Mesenchymal stem cell (in vitro differentiated cells and primary cell): ENCODE data around the gene RNLS.

Experiments
- DNase-seq: peaks from one replicate; pipeline ENCODE4 v3.0.0-alpha.2; 2013
- H2AFZ ChIP-seq: one replicate; pipeline ENCODE4 v1.6.1; 2013; ENCODE audit warnings: low read depth, mild to moderate bottlenecking, control low read depth, inconsistent platforms, low read length, moderate library complexity
- H2AK5ac ChIP-seq: 2 replicates; pipeline ENCODE4 v1.6.1; 2013; ENCODE audit warnings: low read length, moderate library complexity, mild to moderate bottlenecking, inconsistent platforms; ENCODE audit not compliant: severe bottlenecking
- H2BK120ac ChIP-seq: one replicate; pipeline ENCODE4 v1.6.1; 2013; ENCODE audit warnings: low read depth, mild to moderate bottlenecking, inconsistent platforms, low read length, moderate library complexity
- H2BK12ac ChIP-seq, 2 experiments: one replicate each; pipeline ENCODE4 v1.6.1; 2013; ENCODE audit warnings: inconsistent platforms in 2 of 2, low read length in 2 of 2, mild to moderate bottlenecking in 2 of 2, moderate library complexity in 2 of 2, control low read depth in 1 of 2
- H2BK15ac ChIP-seq: one replicate; pipeline ENCODE4 v1.6.1; 2013; ENCODE audit warnings: mild to moderate bottlenecking, low read depth, inconsistent platforms; ENCODE audit not compliant: poor library complexity, severe bottlenecking
- H2BK5ac ChIP-seq: 2 replicates; pipeline ENCODE4 v1.6.1; 2013; ENCODE audit warnings: low read depth, mild to moderate bottlenecking, low read length, control low read depth, inconsistent platforms; ENCODE audit not compliant: poor library complexity, severe bottlenecking
- H3K14ac ChIP-seq, 2 experiments: one replicate each; pipeline ENCODE4 v1.6.1; 2013; ENCODE audit warnings: inconsistent platforms in 2 of 2, low read length in 2 of 2, control low read depth in 1 of 2, mild to moderate bottlenecking in 1 of 2, moderate library complexity in 1 of 2
- H3K18ac ChIP-seq, 2 experiments: one replicate each; pipeline ENCODE4 v1.6.1; 2013; ENCODE audit warnings: inconsistent platforms in 2 of 2, low read length in 2 of 2, control low read depth in 1 of 2, low read depth in 1 of 2, mild to moderate bottlenecking in 1 of 2
- H3K23ac ChIP-seq, 2 experiments: one replicate each; pipeline ENCODE4 v1.6.1; 2013; ENCODE audit warnings: inconsistent platforms in 2 of 2, low read length in 2 of 2, mild to moderate bottlenecking in 2 of 2, moderate library complexity in 2 of 2, control low read depth in 1 of 2
- H3K27ac ChIP-seq: 2 replicates; pipeline ENCODE4 v1.5.1; 2013; ENCODE audit warnings: mild to moderate bottlenecking, moderate library complexity, low read length, control low read depth, inconsistent platforms; ENCODE audit not compliant: poor library complexity, severe bottlenecking
- H3K27me3 ChIP-seq, 2 experiments: 2 replicates each; pipeline versions ENCODE4 v1.6.1 to v1.7.0; 2013; ENCODE audit warnings: low read length in 2 of 2, mild to moderate bottlenecking in 2 of 2, moderate library complexity in 2 of 2, control low read depth in 1 of 2, inconsistent platforms in 1 of 2; ENCODE audit not compliant: control insufficient read depth in 1 of 2, insufficient read depth in 1 of 2
- H3K36me3 ChIP-seq, 2 experiments: 2 replicates each; pipeline versions ENCODE4 v1.6.1 to v1.7.0; 2013; ENCODE audit warnings: low read length in 2 of 2, control low read depth in 1 of 2, inconsistent platforms in 1 of 2, low read depth in 1 of 2, mild to moderate bottlenecking in 1 of 2; ENCODE audit not compliant: insufficient read depth in 2 of 2, control insufficient read depth in 1 of 2
- H3K4ac ChIP-seq, 2 experiments: one replicate each; pipeline ENCODE4 v1.6.1; 2013; ENCODE audit warnings: inconsistent platforms in 2 of 2, low read length in 2 of 2, mild to moderate bottlenecking in 2 of 2, moderate library complexity in 2 of 2, control low read depth in 1 of 2, low read depth in 1 of 2
- H3K4me1 ChIP-seq: 2 replicates; pipeline ENCODE4 v1.6.1; 2013; ENCODE audit warnings: low read depth, low read length, control low read depth; ENCODE audit not compliant: control insufficient read depth, insufficient read depth
- H3K4me2 ChIP-seq: 2 replicates; pipeline ENCODE4 v1.6.1; 2013; ENCODE audit warnings: low read length, mild to moderate bottlenecking, inconsistent platforms; ENCODE audit not compliant: poor library complexity, severe bottlenecking
- H3K4me3 ChIP-seq, 2 experiments: 2 replicates each; pipeline versions ENCODE4 v1.5.1 to v1.7.0; 2013; ENCODE audit warnings: low read length in 2 of 2, mild to moderate bottlenecking in 2 of 2, control low read depth in 1 of 2, low read depth in 1 of 2; ENCODE audit not compliant: insufficient read depth in 1 of 2
- H3K79me1 ChIP-seq: replicated peaks from 2 replicates; pipeline ENCODE4 v1.6.1; 2013; ENCODE audit warnings: mild to moderate bottlenecking, control low read depth, low read length, inconsistent platforms; ENCODE audit not compliant: poor library complexity, severe bottlenecking
- H3K9ac ChIP-seq: 2 replicates; pipeline ENCODE4 v1.7.0; 2013; ENCODE audit warnings: mild to moderate bottlenecking, low read length, moderate library complexity
- H3K9me3 ChIP-seq: 2 replicates; pipeline ENCODE4 v1.7.0; 2013; ENCODE audit warnings: mild to moderate bottlenecking, low read length; ENCODE audit not compliant: control insufficient read depth
- H4K8ac ChIP-seq: one replicate; pipeline ENCODE4 v1.6.1; 2013; ENCODE audit warnings: inconsistent platforms, mild to moderate bottlenecking, low read length, moderate library complexity
- H4K91ac ChIP-seq: one replicate; pipeline ENCODE4 v1.6.1; 2013; ENCODE audit warnings: mild to moderate bottlenecking, low read length, inconsistent platforms
- WGBS: methylation state at CpG from one replicate; pipeline ENCODE4 v1.1.7; 2013; ENCODE audit warnings: mixed read lengths; 5-methylcytosine and 5-hydroxymethylcytosine counted together

Gene RNLS

DNA sequence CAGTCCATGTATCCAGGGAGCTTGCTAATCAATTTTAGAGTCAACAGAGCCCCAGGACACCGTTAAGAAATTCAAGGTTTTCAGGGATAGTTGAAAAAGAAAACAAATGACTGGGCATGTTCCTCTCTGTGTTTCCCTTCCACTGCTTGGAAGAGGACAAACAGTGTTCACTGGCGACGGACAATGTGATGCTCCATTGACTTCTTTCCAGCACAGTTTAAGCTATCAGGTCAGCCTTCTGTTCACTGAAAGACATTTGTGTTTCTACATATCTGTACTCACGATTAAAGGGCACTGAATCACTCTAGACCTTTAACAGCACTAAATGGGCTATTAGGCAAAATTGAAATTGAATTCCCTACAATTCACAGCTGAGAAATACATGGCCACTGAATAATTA lies 123.6 kb downstream of the RNLS start:
- no peak overlapping the region for H3K18ac ChIP-seq
- no peak for DNase-seq
- no peak overlapping the region for H3K4me2 ChIP-seq
- WGBS: 69% methylated on average over 4 of the region's 4 CpGs
- H3K79me1 ChIP-seq: no peaks in the 10 kb centered on the region
- H3K14ac ChIP-seq: no peak overlapping the region
- H3K27me3 ChIP-seq: no peaks in the 10 kb centered on the region
- H3K4ac ChIP-seq: no peak overlapping the region
- no peak overlapping the region for H4K91ac ChIP-seq
- no peak overlapping the region for H2BK12ac ChIP-seq
- H3K4me3 ChIP-seq: no peak overlapping the region
- H3K23ac ChIP-seq: no peak overlapping the region
- H3K9ac ChIP-seq: no peak overlapping the region
- no peak overlapping the region for H2AFZ ChIP-seq
- no peak overlapping the region for H3K27ac ChIP-seq
- H3K36me3 ChIP-seq: no peaks in the 10 kb centered on the region
- no peaks in the 10 kb centered on the region for H3K9me3 ChIP-seq
- no peak overlapping the region for H2BK5ac ChIP-seq
- no peak overlapping the region for H4K8ac ChIP-seq
- no peak overlapping the region for H2BK15ac ChIP-seq
- no peak overlapping the region for H2BK120ac ChIP-seq
- H2AK5ac ChIP-seq: no peak overlapping the region
- H3K4me1 ChIP-seq: no peaks in the 10 kb centered on the region

DNA sequence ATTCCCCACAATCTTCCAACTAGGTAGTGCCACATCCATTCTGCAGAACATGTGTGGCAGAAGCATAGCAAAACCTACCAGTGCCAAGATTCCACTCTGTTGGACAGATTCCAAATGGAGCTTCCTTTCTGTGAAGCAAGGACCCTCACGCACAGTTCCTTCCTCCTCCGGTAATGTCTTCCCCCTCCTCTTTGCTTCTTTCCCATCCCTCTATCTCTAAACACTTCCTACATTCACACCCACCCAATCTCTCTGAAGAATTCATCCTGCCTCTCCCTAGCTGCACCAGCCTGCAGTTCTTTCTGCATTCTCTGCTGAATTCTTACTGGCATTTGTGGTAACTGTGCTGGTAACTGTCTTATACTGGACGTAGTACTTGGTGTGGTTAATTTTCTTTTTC lies 124.9 kb downstream of the RNLS start:
- no peak overlapping the region for H2AFZ ChIP-seq
- H4K91ac ChIP-seq: no peak overlapping the region
- no peak overlapping the region for H3K4me2 ChIP-seq
- H2BK15ac ChIP-seq: no peak overlapping the region
- no peak overlapping the region for H3K14ac ChIP-seq
- H3K36me3 ChIP-seq: no peaks in the 10 kb centered on the region
- no peaks in the 10 kb centered on the region for H3K4me1 ChIP-seq
- H2AK5ac ChIP-seq: no peak overlapping the region
- H2BK120ac ChIP-seq: no peak overlapping the region
- no peaks in the 10 kb centered on the region for H3K27me3 ChIP-seq
- H3K4ac ChIP-seq: no peak overlapping the region
- H3K23ac ChIP-seq: no peak overlapping the region
- H3K18ac ChIP-seq: no peak overlapping the region
- no peak overlapping the region for H4K8ac ChIP-seq
- no peak overlapping the region for H3K4me3 ChIP-seq
- H3K9ac ChIP-seq: no peak overlapping the region
- no peaks in the 10 kb centered on the region for H3K9me3 ChIP-seq
- no peak overlapping the region for H2BK5ac ChIP-seq
- H3K27ac ChIP-seq: no peak overlapping the region
- no peak overlapping the region for H2BK12ac ChIP-seq
- 92% methylated on average over 3 of the region's 3 CpGs for WGBS
- no peaks in the 10 kb centered on the region for H3K79me1 ChIP-seq
- no peak for DNase-seq

GRCh38 chr10:88457660-88458059 lies 125.5 kb downstream of the RNLS start:
- no peaks in the 10 kb centered on the region for H3K9me3 ChIP-seq
- H3K4me3 ChIP-seq: no peak overlapping the region
- H3K4me2 ChIP-seq: no peak overlapping the region
- no peak overlapping the region for H3K4ac ChIP-seq
- no peak overlapping the region for H3K18ac ChIP-seq
- no peaks in the 10 kb centered on the region for H3K36me3 ChIP-seq
- DNase-seq: peak; percentile 6
- 83% methylated on average over 3 of the region's 3 CpGs for WGBS
- H4K8ac ChIP-seq: no peak overlapping the region
- no peak overlapping the region for H2BK120ac ChIP-seq
- H2BK15ac ChIP-seq: no peak overlapping the region
- H3K27me3 ChIP-seq: no peaks in the 10 kb centered on the region
- H3K27ac ChIP-seq: no peak overlapping the region
- H2AK5ac ChIP-seq: no peak overlapping the region
- no peak overlapping the region for H3K14ac ChIP-seq
- no peak overlapping the region for H2BK12ac ChIP-seq
- H3K4me1 ChIP-seq: no peaks in the 10 kb centered on the region
- H2BK5ac ChIP-seq: no peak overlapping the region
- H3K23ac ChIP-seq: no peak overlapping the region
- H3K9ac ChIP-seq: no peak overlapping the region
- no peaks in the 10 kb centered on the region for H3K79me1 ChIP-seq
- no peak overlapping the region for H2AFZ ChIP-seq
- no peak overlapping the region for H4K91ac ChIP-seq

DNA sequence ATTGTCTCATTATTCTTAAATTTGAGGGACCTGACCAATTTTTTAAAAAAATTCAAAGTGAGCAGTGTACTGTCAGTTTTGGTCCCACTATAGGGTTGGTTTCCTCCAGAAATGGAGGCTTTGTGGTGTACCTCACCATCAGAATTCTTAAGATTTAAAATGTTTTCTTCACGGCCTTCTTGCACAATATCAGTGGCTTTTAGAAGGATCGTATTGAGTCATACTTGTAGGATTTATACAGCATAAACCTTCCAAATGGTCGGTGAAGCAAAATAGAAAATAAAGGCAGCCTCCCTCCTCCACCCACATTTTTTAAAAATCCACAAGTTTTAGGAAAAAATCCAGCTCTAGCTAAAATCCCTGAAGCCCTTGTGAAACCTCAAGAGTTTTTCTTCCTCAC lies 126.4 kb downstream of the RNLS start:
- no peak overlapping the region for H2BK15ac ChIP-seq
- H4K91ac ChIP-seq: no peak overlapping the region
- H3K27me3 ChIP-seq: no peaks in the 10 kb centered on the region
- no peak overlapping the region for H3K23ac ChIP-seq
- peak; percentile 48 for DNase-seq
- no peak overlapping the region for H3K4me2 ChIP-seq
- no peak overlapping the region for H2AK5ac ChIP-seq
- peak overlapping the region; percentile 3 for H3K9ac ChIP-seq
- H4K8ac ChIP-seq: no peak overlapping the region
- H2AFZ ChIP-seq: no peak overlapping the region
- H2BK120ac ChIP-seq: no peak overlapping the region
- H3K18ac ChIP-seq: no peak overlapping the region
- H3K27ac ChIP-seq: no peak overlapping the region
- no peak overlapping the region for H3K4ac ChIP-seq
- H3K4me3 ChIP-seq: no peak overlapping the region
- no peak overlapping the region for H2BK12ac ChIP-seq
- no peak overlapping the region for H2BK5ac ChIP-seq
- no peaks in the 10 kb centered on the region for H3K4me1 ChIP-seq
- H3K9me3 ChIP-seq: no peaks in the 10 kb centered on the region
- 83% methylated on average over 3 of the region's 3 CpGs for WGBS
- no peaks in the 10 kb centered on the region for H3K79me1 ChIP-seq
- H3K36me3 ChIP-seq: no peaks in the 10 kb centered on the region
- H3K14ac ChIP-seq: no peak overlapping the region
